ENCODE measurements around the gene FTH1. TPM values are rescaled to one million over a fixed set of nuclear protein-coding genes. Genes with fewer than 3 reads are reported as not detected.
A peak's percentile ranks its signal among the peaks of the same experiment; 100 is the strongest.

FTH1 gene
- total and polyA plus RNA-seq, 2 of the 8 experiments (the other 6 are each of a cell fraction or from before 2014, with no cell fraction given) = 1,153 to 1,461 TPM

DNA sequence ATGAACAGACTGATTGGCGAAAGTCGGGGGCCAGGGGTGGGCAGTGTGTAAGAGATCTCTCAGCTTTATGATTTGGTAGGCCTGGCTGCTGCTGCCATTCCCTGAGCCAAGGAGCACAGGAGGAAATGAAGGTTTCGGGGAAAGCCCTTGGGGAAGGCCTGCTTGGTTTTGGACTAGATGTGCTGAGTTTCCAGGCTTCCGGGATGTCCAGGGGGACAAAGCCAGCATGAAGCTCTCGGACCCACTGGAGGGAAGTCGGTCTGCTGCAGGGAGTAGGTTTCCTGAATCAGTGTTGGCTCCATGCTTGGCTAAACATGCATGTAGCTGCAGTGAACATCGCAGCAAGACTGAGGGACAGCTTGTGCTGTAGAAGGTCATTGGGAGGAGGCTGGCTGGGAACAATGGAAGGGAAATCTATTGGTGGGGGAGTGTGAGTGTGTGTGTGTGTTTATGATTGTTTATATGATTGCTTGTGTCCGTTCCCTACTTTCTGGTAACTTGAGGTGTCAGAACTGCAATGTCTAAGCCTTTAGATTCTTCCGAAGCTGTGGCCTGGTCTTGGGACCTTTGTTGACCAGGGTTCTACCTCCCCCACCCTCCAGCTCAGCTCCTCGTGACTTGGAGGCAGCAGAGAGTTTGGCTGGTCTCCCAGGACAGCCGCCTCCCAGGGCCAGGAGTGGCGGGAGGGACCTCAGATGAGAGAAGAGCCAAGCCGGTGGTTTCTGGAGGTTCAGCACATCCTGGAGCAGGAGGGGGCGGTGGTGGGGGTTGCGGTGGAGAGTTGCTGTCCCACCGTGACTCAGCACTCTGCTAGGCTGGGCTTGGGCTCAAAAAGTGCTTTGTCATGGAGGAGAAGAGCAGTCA, 4.0 kb upstream of the FTH1 start:
- Histone ChIP-seq H3K56ac (replicated peaks; ENCODE audit: insufficient read length, low read depth, low read length) (no peak overlapping the region), H3K4me2 (ENCODE audit: insufficient read depth in 1 of 2, low read depth in 2 of 2, low read length in 2 of 2) (peak overlapping the region; percentile 37 to 47), H4K5ac (ENCODE audit: insufficient read length, low read depth, low read length) (peak overlapping the region; percentile 73), H3K9ac (replicated peaks in 1 of 4; ENCODE audit: extremely low read depth in 1 of 4, low read depth in 3 of 4, low read length in 3 of 4) (peak overlapping the region in 3 of 4 experiments; percentile 1 to 29 (median 28); a peak in 2 of 7 replicates), H3K27me3 (replicated peaks in 1 of 4; ENCODE audit: control insufficient read depth in 3 of 4, extremely low read depth in 1 of 4, insufficient read depth in 3 of 4, low read length in 3 of 4) (no peaks in the 10 kb centered on the region; a peak in 3 of 7 replicates), H3K36me3 (ENCODE audit: control insufficient read depth in 2 of 4, insufficient read depth in 4 of 4, low read length in 3 of 4) (no peaks in the 10 kb centered on the region; a peak in 1 of 8 replicates), H2BK20ac (ENCODE audit: low read length) (peak overlapping the region; percentile 49), H3K9me3 (ENCODE audit: insufficient read depth in 2 of 2, low read depth in 1 of 2, low read length in 1 of 2) (no peaks in the 10 kb centered on the region), H3K4me3 (ENCODE audit: extremely low read depth in 1 of 4, insufficient read depth in 2 of 4, low read depth in 3 of 4, low read length in 4 of 4) (peak overlapping the region in 1 of 4 experiments; percentile 21; a peak in 1 of 8 replicates), H3K4me1 (replicated peaks in 1 of 4; ENCODE audit: control insufficient read depth in 3 of 4, insufficient read depth in 4 of 4, low read length in 3 of 4) (peaks cover 9 to 30% (median 20%) of the 10 kb centered on the region in 4 experiments), H3K23me2 (ENCODE audit: low read depth, low read length) (peaks cover 12% of the 10 kb centered on the region; the same call in 1 of the 2 replicates), H3K18ac (ENCODE audit: extremely low read depth, low read length) (peak overlapping the region; percentile 33), H2BK120ac (replicated peaks; ENCODE audit: low read depth, low read length) (peak overlapping the region; percentile 85), H3K4ac (replicated peaks; ENCODE audit: insufficient read length, low read depth, low read length) (peak overlapping the region; percentile 85), H3K14ac (ENCODE audit: insufficient read length) (no peak overlapping the region), H3K27ac (ENCODE audit: low read depth, low read length) (peak overlapping the region; percentile 51), H4K8ac (ENCODE audit: extremely low read depth, insufficient read depth, low read length) (peak overlapping the region; percentile 0), H3K79me1 (ENCODE audit: low read depth, low read length) (no peaks in the 10 kb centered on the region), H2BK12ac (ENCODE audit: low read depth, low read length) (peak overlapping the region; percentile 88), H4K91ac (replicated peaks; ENCODE audit: insufficient read length, low read length) (peak overlapping the region; percentile 86), H2AK5ac (ENCODE audit: low read depth, low read length) (peak overlapping the region; percentile 94), H3K79me2 (ENCODE audit: control insufficient read depth in 1 of 2, insufficient read depth in 2 of 2, low read length in 2 of 2) (peaks cover 5 to 19% of the 10 kb centered on the region in 2 experiments), H3K23ac (ENCODE audit: insufficient read length) (no peak overlapping the region), H2AFZ (ENCODE audit: low read length) (no peak overlapping the region), H2BK15ac (ENCODE audit: low read length) (peak overlapping the region; percentile 23), H2BK5ac (ENCODE audit: low read depth, low read length) (peak overlapping the region; percentile 97), H4K20me1 (replicated peaks in 1 of 2; ENCODE audit: control insufficient read depth in 1 of 2, insufficient read depth in 2 of 2, low read length in 2 of 2) (peaks cover 5 to 6% of the 10 kb centered on the region in 2 experiments)
- POLR2A ChIA-PET (ENCODE audit: partially characterized antibody) = interaction anchor here (0.7 to 25.7 kb wide), 20 partner anchors 10 to 156 kb away, joined by 3 to 458 read pairs (median 5); partner anchors contain the start of genes BEST1 and FTH1
- FAIRE-seq (no peak), DNase-seq (ENCODE audit: low read depth in 1 of 2, low spot score in 2 of 2) (peak; percentile 86 to 91)
- CTCF ChIA-PET (ENCODE audit: partially characterized antibody) = interaction anchor here (0.6 to 6.0 kb wide), 9 partner anchors 21 to 137 kb away, joined by 3 to 28 read pairs (median 7); no protein-coding TSS in a partner anchor
- 55% methylated on average over 14 of the region's 16 CpGs; no CpG with 5 or more reads in 1 of the 2 experiments for WGBS, 2 experiments (ENCODE audit: extremely low coverage in 1 of 2, insufficient coverage in 1 of 2, insufficient read length in 1 of 2, insufficient replicate concordance in 2 of 2, low coverage in 1 of 2, low lambda C conversion rate in 2 of 2, missing lambda C conversion rate in 1 of 2)
- no peak for TF ChIP-seq TCF12 (IDR thresholded peaks at IDR 0.05; ENCODE audit: low read depth, low read length)
- TF ChIP-seq, protein P1, sequence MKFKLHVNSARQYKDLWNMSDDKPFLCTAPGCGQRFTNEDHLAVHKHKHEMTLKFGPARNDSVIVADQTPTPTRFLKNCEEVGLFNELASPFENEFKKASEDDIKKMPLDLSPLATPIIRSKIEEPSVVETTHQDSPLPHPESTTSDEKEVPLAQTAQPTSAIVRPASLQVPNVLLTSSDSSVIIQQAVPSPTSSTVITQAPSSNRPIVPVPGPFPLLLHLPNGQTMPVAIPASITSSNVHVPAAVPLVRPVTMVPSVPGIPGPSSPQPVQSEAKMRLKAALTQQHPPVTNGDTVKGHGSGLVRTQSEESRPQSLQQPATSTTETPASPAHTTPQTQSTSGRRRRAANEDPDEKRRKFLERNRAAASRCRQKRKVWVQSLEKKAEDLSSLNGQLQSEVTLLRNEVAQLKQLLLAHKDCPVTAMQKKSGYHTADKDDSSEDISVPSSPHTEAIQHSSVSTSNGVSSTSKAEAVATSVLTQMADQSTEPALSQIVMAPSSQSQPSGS (IDR thresholded peaks at IDR 0.05; ENCODE audit: low read length) = no peak
- peak in 1 of 2 experiments; percentile 79; a peak in 2 of 3 replicates for TF ChIP-seq POLR2A (IDR thresholded peaks at IDR 0.05; ENCODE audit: control extremely low read depth in 1 of 2, low read depth in 2 of 2, low read length in 2 of 2)
- TF ChIP-seq SIRT6 (IDR thresholded peaks at IDR 0.05; ENCODE audit: low read length) = no peak
- TF ChIP-seq SP1 (IDR thresholded peaks at IDR 0.05; ENCODE audit: low read depth, low read length) = peak; percentile 75; the same call in 1 of the 2 replicates
- no peak for TF ChIP-seq FOSL1 (IDR thresholded peaks at IDR 0.05; ENCODE audit: insufficient read depth, low read depth, low read length)
- no peak for TF ChIP-seq SIX5 (IDR thresholded peaks at IDR 0.05; ENCODE audit: low read depth, low read length)
- no peak for TF ChIP-seq SP2 (IDR thresholded peaks at IDR 0.05; ENCODE audit: low read length)
- peak; percentile 85 for TF ChIP-seq JUND (IDR thresholded peaks at IDR 0.05; ENCODE audit: low read length)
- no peak for TF ChIP-seq CHD1 (IDR thresholded peaks at IDR 0.05; ENCODE audit: low read depth, low read length)
- TF ChIP-seq ZNF274 (IDR thresholded peaks at IDR 0.05; ENCODE audit: borderline replicate concordance, extremely low read depth, low read length) = no peak

Data from H1 (cell line).